Keratinocyte (primary cell): Measurements from ENCODE around the gene RASSF1.

Experiments used
- EZH2 ChIP-seq: IDR thresholded peaks from one replicate; pipeline ENCODE4 v1.6.1; 2012; ENCODE audit warnings: inconsistent platforms, mild to moderate bottlenecking, low read length, moderate library complexity
- TF ChIP-seq, protein P1 (sequence below), 3 experiments: IDR thresholded peaks in 1 of 3; conservative IDR thresholded peaks in 1 of 3; optimal IDR thresholded peaks in 1 of 3; 2 replicates in 2 of 3; 3 replicates in 1 of 3; pipeline versions ENCODE3 to v1.5.1; 2011; ENCODE audit warnings: low read length in 3 of 3, mild to moderate bottlenecking in 3 of 3, moderate library complexity in 2 of 3, control low read depth in 1 of 3, inconsistent platforms in 1 of 3; ENCODE audit not compliant: insufficient read depth in 2 of 3; ENCODE audit errors: extremely low read depth in 1 of 3

DNA sequence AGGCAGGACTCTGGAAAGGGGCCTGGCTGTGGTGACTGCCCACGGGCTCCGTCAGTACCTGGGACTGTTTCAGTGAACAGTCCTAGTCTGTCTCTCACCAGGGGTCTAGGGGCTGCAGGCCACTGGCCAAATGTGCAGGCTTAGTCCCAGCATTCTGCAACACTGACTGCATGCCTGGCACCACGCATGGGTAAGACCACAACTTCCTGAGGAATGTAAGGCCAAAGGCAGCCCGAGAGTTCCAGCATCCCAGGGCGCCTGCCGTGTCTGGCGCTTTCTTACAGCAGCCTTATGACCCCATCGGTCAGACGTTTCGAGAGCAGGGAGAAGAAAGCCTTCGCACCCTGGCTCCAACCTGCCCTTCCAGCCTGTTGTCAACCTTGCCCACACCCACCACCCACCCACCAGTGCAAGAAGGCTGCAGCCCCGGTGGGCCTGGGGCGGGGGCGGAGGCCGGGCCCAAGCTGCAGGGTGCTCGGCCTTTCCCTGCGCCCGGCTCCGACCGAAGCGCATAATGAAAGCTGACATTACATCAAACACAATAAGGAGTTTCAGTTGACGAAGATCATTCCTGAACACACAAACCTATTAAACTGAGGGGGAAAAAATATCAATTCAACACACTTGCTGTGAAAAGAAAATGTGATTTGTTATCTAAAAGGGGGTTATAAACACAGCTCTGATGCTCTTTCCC, 48.2 kb upstream of the RASSF1 start:
- TF ChIP-seq, protein P1, sequence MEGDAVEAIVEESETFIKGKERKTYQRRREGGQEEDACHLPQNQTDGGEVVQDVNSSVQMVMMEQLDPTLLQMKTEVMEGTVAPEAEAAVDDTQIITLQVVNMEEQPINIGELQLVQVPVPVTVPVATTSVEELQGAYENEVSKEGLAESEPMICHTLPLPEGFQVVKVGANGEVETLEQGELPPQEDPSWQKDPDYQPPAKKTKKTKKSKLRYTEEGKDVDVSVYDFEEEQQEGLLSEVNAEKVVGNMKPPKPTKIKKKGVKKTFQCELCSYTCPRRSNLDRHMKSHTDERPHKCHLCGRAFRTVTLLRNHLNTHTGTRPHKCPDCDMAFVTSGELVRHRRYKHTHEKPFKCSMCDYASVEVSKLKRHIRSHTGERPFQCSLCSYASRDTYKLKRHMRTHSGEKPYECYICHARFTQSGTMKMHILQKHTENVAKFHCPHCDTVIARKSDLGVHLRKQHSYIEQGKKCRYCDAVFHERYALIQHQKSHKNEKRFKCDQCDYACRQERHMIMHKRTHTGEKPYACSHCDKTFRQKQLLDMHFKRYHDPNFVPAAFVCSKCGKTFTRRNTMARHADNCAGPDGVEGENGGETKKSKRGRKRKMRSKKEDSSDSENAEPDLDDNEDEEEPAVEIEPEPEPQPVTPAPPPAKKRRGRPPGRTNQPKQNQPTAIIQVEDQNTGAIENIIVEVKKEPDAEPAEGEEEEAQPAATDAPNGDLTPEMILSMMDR (optimal IDR thresholded peaks at IDR 0.05 in 1 of 3, IDR thresholded peaks at IDR 0.05 in 1 of 3, conservative IDR thresholded peaks at IDR 0.05 in 1 of 3; ENCODE audit: extremely low read depth in 1 of 3, insufficient read depth in 2 of 3, low read length in 3 of 3): no peak
- no peak for TF ChIP-seq EZH2
